RCC 7860 (cell line): ENCODE data around the gene PMEPA1.
A peak's percentile ranks its signal among the peaks of the same experiment; 100 is the strongest.

Experiments
- DNase-seq: peaks from one replicate; pipeline ENCODE4 v3.0.0-alpha.2; 2015; ENCODE audit warnings: low spot score
- FAIRE-seq: peaks from 2 replicates; lab custom pipeline; 2012; peaks lifted over from hg19 to GRCh38; lab: Jason Lieb, UNC

Gene PMEPA1

DNA sequence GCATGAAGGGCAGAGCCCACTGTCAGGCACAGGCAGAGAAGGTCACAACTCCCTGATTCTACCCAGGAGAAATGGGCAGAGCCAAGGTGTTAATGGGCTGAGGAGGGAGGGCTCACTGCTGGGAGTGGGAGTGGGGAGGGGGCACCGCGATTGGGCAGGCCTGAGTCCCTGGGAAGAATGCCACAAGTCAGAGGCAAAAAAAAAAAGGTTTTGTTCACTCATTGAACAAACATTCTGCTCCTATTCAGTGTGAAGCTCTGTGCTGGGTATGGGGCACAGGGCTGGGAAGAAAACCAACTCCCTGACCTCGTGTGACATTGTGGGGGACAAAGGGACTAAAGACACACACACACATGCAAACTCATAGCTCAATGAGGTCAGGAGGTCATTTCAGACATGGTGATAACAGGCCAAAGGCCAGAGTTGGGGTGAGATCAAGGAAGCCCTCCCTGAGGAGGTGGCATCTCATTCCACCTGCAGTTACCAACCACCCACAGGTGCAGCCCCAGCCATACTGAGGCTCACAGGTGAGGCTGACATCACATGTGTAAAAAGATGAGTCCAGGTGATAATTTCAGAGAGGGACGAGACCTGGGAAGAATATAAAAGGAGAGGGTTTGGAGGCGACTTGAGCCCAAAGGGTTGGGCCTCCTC, 3.2 kb upstream of the PMEPA1 start:
- peak; percentile 10 for DNase-seq
- no peak for FAIRE-seq

DNA sequence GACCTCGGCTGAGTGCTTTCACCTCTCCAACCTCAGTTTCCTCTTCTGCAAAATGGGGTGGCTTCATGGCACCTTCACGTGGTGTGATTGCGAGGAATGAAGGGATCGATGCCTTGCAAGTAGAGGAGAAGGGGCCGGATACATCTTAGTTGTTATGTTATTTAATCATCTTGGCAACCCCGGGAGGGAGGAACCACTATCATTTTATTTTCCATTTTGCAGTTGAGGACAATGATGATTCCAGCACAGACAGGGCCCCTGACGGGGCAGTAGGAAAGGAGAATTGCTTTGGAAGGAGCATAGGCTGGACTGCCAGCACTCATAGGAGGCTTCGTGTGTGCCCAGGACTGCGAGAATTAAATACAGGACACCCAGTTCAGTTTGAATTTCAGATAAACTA, 2.5 kb upstream of the PMEPA1 start:
- no peak for DNase-seq
- no peak for FAIRE-seq

DNA sequence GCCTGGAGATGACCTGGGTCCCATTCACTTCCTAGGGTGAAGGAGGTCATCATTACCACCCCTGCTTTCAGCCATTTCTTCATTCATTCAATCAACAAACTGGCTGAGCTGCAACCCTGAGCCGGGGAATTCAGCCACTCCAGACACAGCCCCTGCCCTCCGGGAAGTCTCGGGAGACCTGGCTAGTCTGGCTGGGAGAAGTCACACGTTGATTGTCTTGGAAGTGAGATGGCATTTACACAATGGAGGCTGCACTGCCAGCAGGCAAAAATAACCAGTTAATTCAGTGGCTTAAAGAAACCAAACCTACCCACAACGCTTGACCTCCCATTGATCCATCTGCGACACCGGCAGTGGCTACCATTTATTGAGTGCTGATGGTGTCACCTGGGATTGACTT, 2.0 kb upstream of the PMEPA1 start:
- FAIRE-seq, result no peak
- DNase-seq, result no peak

DNA sequence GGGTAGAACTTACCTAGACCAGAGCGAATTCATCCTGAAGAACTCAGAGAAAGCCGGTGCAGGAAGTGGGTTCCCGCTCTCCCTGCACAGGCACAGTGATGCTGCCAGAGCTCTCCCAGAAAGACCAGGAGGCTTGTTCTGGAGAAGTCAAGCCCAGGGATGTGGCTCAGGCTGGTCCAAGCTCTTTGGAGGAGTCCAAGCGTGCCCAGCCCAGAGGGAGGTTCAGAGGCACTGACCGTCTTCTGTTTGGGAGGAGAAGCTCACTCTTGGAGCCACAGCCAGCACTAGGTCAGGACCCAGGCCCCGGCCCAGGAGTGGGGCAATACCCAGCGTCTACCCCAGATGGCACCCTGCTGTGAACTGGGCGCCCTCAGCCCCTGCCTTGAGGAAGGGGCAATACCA, 1.5 kb upstream of the PMEPA1 start:
- DNase-seq (peak; percentile 31), FAIRE-seq (no peak)

DNA sequence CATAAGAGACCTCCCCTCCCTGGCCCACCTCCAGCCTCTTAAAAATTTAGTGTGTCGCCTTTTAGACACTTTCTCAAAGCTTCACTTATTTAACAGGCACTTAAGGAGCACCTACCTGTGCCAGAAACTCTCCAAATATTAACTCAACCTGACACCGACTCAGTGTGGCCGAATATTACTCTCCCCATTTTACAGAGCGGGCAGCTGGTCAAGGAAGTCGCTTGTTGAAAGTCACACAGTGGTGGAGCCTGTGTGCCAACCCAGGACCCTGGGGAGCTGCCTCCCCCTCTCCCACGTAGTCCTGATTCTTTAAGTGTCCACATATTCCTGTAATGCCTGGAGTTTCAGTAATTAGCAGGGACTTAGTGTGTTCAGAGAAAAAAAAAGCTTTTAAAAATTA, 1.0 kb upstream of the PMEPA1 start:
- no peak for FAIRE-seq
- no peak for DNase-seq

DNA sequence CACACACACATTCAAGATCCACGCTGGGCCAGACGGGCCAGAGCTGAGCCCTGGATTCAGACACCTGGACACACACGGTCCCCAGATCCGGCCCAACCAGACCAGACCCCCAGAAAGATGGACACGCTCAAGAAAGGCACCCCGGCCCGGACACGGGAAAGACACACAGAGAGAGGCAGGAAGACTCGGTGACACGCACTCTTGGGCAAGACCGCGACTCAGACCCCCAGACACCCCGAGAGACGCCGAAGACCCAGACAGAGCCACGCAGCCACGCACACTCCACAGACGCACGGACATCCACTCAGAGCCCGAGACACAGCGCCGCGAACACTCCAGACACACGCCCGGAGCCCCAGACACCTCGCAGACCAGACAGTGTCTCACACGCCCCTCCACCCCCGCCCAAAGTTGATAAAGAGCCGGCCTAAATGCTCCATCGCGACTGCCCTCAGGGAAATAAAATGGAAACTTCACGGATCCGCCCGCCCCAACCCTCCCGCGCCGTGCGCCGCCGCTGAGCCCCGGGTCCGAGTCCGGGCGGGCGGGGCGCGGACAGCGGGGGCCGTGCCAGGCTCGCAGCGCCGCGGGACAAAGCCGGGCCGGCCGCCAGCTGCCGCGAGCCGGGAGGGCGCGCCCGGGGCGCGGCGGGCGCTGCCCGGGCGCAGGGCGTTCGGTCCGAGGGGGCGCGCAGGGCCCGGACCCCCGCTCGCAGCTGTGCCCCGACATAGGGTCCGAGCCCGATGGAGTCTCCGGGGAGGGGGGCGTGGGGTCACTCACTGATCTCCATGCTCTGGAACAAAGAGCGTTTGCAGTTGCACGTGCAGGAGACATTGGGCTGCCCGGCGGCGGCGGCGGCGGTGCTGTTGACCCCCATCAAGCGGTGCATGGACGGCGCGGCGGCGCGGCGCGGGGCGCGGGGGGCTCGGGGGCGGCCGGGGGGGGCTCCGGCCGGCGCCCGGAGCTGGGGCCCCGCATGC, 831 bp downstream of the PMEPA1 start:
- no peak for FAIRE-seq
- no peak for DNase-seq

DNA sequence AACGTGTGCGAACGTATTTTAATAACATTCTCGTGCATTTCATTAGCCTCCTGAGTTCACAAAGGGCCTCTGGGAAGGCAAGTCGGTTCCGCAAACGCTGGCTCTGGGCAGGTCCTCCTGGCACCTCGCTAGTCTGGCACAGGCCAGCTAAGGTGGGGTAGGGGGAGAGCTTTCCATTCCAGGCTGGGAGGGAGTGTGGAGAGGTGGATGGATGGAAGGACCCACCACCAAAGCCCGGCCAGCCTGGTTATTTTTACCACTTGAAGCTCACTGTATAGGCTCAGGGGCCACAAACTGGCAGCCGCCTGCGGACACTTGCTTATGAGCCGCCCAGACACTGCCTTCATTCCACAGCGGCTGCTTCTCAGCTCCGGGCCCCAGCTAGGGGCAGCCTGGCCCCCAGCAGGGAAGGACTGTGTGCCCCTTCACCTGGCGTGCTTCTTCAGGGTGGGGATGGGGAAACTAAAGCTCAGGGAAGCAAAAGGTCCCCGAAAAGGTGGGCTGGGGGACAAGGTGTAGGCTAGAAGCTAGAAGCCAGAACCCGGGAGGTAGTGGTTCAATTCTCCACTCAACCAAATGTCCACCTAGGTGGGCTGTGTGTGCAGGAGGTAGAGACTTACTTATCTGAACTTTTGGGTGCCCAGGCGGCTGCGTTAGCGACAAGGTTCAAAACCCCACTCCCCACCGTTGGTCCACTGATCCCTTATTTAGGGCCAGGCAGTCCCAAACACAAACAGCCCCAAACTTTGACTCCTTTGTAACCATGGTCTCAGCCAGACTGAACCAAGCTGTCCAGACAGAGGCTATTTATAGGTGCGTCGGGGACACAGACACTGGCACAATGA, 1.7 kb downstream of the PMEPA1 start:
- peak; percentile 45 for DNase-seq
- no peak for FAIRE-seq

DNA sequence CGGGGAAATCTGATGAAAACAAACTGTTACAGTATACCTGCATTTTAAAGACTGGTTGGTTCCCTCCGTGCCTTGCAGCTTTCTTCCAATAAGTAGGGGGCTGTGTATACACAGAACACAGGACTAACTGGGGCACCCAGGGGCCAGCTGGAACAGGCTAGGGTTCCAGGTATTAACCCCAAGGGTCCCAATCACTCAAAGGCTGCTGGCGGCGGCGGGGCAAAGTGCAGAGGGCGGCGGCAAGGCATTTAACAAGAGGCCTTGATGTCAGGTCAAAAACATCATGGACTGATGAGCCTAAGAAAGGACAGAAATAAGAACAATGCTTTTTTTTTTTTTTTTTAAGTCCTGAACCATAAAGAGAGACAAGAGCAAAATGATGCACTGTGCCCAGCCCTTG, 2.5 kb downstream of the PMEPA1 start:
- DNase-seq (no peak), FAIRE-seq (no peak)

DNA sequence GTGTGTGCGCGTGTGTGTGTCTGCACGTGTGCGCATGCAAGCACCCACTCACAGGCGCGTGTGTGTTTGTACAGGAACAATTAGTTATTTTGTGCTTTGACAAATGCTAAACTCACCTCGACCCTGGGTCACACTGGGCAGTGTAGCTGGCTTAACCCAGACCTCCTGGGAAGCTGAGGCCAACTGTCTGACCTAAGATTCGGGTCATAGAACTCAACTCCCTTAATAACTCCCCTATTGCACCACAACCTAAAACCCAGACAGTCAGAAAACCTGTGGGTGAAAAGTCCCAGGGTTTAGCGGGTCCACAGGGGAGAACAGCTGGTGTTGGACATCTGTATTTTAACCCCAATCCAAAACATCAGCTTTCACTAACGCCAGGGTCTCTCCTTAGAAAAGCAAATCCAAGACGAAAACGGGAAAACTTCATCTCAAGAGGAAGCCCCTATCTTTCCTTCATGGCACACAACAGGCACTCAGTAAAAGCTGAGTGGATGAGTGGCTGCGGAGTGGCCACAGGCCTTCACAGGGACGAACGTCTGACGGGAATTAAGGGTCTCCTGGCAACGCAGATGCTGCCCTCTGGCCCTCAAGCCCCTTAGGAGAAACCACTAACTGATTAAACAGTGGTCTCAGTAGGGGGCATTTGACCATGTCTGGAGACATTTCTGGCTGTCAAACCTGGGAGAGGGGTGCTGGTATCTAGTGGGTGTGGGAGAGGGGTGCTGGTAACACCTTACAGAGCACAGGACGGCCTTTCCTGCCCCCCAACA, 4.5 kb downstream of the PMEPA1 start:
- peak; percentile 96 for FAIRE-seq

DNA sequence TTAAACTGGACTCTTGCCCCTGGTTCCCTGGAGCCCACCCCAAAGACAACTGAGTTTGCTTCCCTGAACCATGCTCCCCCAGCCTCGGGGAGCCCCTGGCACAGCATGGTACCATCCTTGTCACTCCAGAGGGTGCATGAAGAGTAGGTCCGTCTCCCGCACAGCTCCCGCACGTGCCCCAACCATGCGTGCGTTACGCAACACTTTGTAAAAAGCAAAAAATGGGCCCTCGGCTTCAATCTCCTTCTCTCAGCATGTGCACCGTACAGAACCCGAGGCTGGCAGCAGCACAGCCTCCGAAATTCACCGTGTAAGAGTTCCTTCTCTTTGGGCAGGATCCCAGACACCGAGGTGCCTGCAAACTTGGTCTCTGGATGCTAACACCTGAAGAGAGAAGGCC, 5.6 kb downstream of the PMEPA1 start:
- FAIRE-seq (no peak), DNase-seq (no peak)

More for the DNA sequence above, 4.5 kb downstream of the PMEPA1 start:
- DNase-seq, result peak; percentile 75

DNA sequence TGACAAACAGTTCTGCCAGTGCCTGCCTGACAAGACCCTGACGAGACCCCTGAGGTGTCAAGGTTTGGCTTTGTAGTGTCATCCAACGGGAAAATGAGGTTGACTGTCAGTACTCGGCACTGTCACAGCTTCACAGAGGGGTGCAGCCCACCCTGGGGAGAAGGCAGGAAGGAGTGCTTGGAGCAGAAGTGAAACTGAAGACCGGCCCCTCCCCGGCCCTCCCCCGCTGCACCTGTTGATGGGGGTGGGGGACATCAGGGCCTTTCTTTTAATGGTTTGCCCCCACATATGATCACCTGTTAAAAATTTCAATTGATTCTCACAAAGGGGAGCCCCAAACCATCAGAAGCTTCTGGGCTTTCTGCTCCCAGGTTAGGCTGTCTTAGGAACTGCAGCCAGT, 6.8 kb downstream of the PMEPA1 start:
- FAIRE-seq (no peak), DNase-seq (no peak)

DNA sequence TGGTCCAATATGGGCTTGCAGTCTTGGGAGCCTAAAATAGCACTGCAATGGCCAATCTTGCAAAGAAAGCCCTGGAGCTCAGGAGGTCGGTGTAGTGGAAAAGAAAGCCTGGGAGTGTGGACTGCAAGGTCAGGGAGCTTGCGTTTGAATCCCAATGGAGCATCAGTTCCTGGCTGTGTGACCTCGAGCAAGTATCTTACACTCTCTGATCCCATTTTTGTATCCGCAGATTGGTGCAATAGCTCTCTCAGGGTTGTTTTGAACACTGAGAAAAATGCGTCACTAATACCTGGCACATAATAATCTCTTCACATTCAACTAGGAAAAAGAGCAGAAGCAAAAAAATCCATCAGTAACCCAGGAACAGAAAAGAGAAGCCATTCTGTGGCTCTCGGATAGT, 7.3 kb downstream of the PMEPA1 start:
- FAIRE-seq, result no peak

DNA sequence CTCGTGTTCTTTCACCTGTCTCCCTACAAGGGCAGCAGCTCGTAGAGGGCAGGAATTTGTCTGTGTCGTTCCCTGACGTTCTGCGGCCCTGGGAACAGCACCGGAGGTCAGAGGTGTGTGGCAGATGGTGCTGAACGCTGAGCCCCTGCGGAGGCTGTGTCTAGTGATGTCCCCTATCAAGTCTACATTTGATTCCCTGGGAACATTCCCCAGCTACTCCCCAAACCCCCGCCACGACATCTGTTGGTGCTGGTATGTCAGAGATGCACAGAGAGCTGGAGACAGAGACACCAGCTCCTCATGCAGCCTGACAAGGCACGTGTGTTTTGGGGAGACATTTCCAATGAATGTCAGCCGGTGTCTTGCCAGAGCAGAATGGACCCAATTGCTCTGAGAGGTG, 7.7 kb downstream of the PMEPA1 start:
- no peak for FAIRE-seq
- DNase-seq, result no peak

More for the DNA sequence above, 7.3 kb downstream of the PMEPA1 start:
- no peak for DNase-seq

DNA sequence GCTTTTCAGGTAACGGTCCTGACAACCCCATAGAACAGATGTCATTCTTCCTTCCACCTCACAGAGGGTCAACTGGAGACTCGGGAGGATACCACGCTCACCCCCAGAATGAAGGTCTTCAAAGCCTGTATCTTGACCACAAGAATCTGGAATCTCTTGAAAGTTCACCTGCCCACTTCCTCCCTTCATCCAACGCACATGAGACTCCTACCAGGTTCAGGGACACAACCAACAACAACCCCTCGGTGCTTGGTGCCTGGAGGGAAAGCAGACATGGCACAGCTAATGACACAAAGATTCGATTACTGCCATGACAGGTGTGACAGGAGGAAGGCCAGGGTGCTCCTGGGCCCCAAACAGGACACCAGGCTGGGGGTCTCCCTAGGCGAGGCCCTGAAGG, 8.2 kb downstream of the PMEPA1 start:
- no peak for FAIRE-seq
- DNase-seq, result no peak

DNA sequence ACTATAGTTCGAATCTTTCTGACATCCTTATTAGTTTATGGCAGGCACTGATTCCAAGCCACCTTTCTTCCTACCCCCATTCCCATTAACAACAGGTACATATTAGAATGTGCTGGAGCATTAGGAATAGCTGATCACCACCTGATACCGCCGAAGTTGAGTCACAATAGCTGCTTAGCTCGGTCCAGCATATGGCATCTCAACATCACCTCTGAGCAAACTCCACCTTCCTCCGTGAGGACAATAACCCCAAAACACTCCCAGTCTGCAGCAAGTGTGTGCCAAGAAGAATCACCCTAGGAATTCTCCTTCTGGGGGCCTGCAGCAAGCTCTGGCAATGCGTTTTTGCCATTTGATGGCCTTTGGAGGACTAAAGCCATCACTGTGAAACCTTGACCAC, 8.7 kb downstream of the PMEPA1 start:
- DNase-seq (no peak), FAIRE-seq (no peak)

DNA sequence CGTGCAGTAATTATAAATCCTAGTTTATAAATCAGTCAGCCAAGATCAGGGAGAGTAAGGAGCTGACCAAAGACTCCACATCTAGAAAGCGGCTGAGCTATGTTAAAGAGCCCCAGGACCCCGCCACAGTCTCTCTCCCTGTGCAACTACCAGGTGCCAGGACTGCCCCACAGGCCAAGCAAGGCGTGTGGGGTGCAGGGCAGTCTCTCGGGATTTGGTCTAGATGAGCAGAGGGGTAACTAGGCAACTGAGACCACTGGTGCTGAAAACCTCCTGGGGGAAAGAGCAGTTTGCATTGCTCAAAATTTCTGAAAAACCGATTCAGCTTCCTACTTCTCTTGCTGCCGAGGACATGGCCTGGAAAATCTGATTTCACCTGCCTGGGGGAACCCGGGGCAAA, 10.4 kb downstream of the PMEPA1 start:
- FAIRE-seq (no peak), DNase-seq (no peak)

DNA sequence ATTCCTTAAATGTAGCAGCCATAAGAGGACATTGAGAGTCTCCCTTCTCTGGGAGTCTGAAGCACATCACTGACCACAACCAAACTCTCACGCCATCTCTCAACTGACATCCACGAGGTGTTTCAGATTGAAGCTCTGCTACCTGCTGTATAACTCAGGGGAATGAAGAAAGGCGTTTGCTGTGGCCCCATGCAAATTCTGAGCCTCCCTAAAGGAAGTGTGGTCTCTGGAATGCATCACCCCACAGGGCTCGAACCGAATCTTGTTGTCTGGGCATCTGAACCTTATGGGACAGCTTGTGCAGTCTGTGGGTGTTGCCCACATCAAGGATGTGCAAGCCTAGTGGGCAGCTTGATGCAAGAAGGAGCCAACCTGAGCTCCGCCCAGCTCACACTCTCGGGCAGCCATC, 10.9 kb downstream of the PMEPA1 start:
- FAIRE-seq (no peak), DNase-seq (peak; percentile 80)

DNA sequence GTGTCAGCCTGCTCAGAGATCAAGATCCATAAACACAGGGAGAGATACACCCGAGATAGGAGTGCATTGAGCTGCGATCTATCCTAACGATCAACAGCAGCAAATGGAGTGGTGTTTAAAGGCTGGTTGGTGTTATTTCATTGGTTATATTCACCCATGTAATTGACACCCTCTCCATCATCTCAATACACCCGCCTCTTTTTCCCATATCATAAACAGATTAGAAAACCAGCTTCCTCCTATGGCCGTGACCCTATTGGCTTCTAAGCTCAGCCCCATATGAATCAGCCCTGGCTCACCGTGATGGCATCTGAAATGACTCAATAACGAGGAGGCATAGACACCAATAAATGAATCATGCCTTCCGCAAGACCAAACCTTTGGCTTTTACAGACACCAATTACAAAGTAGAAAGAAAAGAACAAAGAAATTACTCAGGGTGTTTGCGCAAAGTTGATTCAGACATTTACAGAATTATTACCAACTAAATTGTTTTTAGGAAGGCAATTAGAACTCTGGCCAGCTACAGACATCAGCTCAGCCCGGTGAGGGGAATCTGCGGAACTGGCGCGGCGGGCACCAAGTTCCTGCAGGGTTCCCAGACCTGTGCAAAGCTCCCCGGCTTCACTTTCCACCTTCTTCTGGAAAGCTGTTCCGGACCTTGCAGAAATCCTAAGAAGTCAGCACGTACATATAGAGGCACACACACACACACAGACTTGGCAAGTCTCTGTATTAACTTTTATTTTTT, 11.5 kb downstream of the PMEPA1 start:
- peak; percentile 100 for FAIRE-seq

DNA sequence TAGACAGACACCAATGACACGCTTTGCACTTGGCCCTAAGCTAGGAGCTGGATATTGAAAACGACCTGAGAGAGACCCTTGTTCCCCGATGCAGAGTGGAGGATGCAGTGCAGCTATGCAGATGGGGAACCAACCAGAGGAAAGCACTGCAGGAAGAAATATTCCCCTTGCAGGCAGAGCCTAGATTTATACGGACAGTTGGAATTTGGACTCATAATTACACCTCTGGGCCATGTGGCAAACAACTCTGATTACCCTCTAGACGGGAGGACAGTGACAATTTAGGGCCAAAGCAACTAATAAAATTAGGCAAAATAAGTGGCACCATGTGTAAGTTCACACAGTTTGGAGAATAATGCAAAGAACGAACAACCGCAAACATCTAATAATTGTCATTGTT, 12.3 kb downstream of the PMEPA1 start:
- FAIRE-seq, result no peak

More for the DNA sequence above, 11.5 kb downstream of the PMEPA1 start:
- DNase-seq, result peak; percentile 99

More for the DNA sequence above, 12.3 kb downstream of the PMEPA1 start:
- no peak for DNase-seq
